Osteoblast (primary cell): ENCODE measurements around the gene LRRC1. TPM values are rescaled to one million over a fixed set of nuclear protein-coding genes. Genes with fewer than 3 reads are reported as not detected.

Source experiments
- DNase-seq: peaks from one replicate; pipeline ENCODE4 v3.0.0; 2011; ENCODE audit warnings: low spot score, mixed read lengths; ENCODE audit not compliant: insufficient read length; ENCODE audit errors: missing footprints
- H2AFZ ChIP-seq: 2 replicates; pipeline ENCODE4 v1.6.0; 2011; ENCODE audit warnings: mild to moderate bottlenecking, low read length
- H3K27ac ChIP-seq: 2 replicates; pipeline ENCODE4 v1.5.1; 2011; ENCODE audit warnings: mild to moderate bottlenecking, low read depth, low read length, moderate library complexity
- H3K27me3 ChIP-seq: 2 replicates; pipeline ENCODE4 v1.6.0; 2012; ENCODE audit warnings: mild to moderate bottlenecking, control low read depth, inconsistent platforms, low read length, moderate library complexity; ENCODE audit not compliant: insufficient read depth
- H3K36me3 ChIP-seq: 2 replicates; pipeline ENCODE4 v1.5.1; 2011; ENCODE audit warnings: mild to moderate bottlenecking, low read length, control low read depth, moderate library complexity; ENCODE audit not compliant: insufficient read depth
- H3K4me1 ChIP-seq: 2 replicates; pipeline ENCODE4 v1.5.1; 2011; ENCODE audit warnings: mild to moderate bottlenecking, low read length, control low read depth, moderate library complexity; ENCODE audit not compliant: insufficient read depth
- H3K4me2 ChIP-seq: 2 replicates; pipeline ENCODE4 v1.6.0; 2011; ENCODE audit warnings: mild to moderate bottlenecking, low read length; ENCODE audit not compliant: insufficient read depth
- H3K4me3 ChIP-seq: fragments of 200-600 bp; sonication (generic); 3 replicates; pipeline ENCODE4 v1.5.1; 2012; ENCODE audit warnings: mild to moderate bottlenecking, low read length, inconsistent platforms; ENCODE audit not compliant: insufficient read depth
- H3K79me2 ChIP-seq: 2 replicates; pipeline ENCODE4 v1.6.0; 2012; ENCODE audit warnings: mild to moderate bottlenecking, low read length, control low read depth, inconsistent platforms; ENCODE audit not compliant: insufficient read depth
- H3K9me3 ChIP-seq: 2 replicates; pipeline ENCODE4 v1.5.1; 2011; ENCODE audit warnings: low read depth, low read length, control low read depth
- H4K20me1 ChIP-seq: 2 replicates; pipeline ENCODE4 v1.6.0; 2012; ENCODE audit warnings: mild to moderate bottlenecking, low read length, control low read depth; ENCODE audit not compliant: insufficient read depth
- total RNA-seq: library from RNA; depleted of rRNA; stranded (reverse); fragments of >200 nt; gene quantifications from 2 replicates; pipeline ENCODE4 v1.2.3, GENCODE V29; 2012
- TF ChIP-seq, protein P1 (sequence below): IDR thresholded peaks from 2 replicates; pipeline ENCODE4 v1.5.1; 2011; ENCODE audit warnings: mild to moderate bottlenecking, low read depth, low read length, moderate library complexity; ENCODE audit errors: extremely low read depth

The LRRC1 gene
- total RNA-seq, 1 donor = 7.2 TPM

DNA sequence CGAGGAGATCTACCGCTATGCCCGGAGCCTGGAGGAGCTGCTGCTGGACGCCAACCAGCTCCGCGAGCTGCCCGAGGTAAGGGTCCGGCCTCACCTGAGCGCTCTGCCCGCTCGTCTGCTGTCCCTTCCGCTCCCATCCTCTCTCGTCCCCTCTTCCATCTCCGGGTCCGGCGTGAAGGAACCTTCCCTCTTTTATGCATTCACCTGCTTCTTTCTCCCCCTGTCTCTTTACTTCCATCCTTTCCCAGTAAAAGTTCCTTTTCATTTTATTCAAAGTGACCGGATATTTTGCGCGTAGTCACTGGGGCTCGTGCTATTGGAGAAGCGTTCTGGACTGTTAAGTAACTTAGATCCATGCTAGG is 516 bp downstream of the LRRC1 start:
- Histone ChIP-seq H4K20me1 (peaks cover 10% of the 10 kb centered on the region), H3K27me3 (peaks cover 23% of the 10 kb centered on the region), H3K27ac (no peak overlapping the region), H2AFZ (peak overlapping the region; percentile 93), H3K4me1 (peaks cover 26% of the 10 kb centered on the region), H3K4me2 (peak overlapping the region; percentile 95), H3K9me3 (no peaks in the 10 kb centered on the region), H3K4me3 (peak overlapping the region; percentile 83), H3K36me3 (no peaks in the 10 kb centered on the region), H3K79me2 (peaks cover 23% of the 10 kb centered on the region)
- DNase-seq = peak; percentile 73
- TF ChIP-seq, protein P1, sequence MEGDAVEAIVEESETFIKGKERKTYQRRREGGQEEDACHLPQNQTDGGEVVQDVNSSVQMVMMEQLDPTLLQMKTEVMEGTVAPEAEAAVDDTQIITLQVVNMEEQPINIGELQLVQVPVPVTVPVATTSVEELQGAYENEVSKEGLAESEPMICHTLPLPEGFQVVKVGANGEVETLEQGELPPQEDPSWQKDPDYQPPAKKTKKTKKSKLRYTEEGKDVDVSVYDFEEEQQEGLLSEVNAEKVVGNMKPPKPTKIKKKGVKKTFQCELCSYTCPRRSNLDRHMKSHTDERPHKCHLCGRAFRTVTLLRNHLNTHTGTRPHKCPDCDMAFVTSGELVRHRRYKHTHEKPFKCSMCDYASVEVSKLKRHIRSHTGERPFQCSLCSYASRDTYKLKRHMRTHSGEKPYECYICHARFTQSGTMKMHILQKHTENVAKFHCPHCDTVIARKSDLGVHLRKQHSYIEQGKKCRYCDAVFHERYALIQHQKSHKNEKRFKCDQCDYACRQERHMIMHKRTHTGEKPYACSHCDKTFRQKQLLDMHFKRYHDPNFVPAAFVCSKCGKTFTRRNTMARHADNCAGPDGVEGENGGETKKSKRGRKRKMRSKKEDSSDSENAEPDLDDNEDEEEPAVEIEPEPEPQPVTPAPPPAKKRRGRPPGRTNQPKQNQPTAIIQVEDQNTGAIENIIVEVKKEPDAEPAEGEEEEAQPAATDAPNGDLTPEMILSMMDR = no peak

DNA sequence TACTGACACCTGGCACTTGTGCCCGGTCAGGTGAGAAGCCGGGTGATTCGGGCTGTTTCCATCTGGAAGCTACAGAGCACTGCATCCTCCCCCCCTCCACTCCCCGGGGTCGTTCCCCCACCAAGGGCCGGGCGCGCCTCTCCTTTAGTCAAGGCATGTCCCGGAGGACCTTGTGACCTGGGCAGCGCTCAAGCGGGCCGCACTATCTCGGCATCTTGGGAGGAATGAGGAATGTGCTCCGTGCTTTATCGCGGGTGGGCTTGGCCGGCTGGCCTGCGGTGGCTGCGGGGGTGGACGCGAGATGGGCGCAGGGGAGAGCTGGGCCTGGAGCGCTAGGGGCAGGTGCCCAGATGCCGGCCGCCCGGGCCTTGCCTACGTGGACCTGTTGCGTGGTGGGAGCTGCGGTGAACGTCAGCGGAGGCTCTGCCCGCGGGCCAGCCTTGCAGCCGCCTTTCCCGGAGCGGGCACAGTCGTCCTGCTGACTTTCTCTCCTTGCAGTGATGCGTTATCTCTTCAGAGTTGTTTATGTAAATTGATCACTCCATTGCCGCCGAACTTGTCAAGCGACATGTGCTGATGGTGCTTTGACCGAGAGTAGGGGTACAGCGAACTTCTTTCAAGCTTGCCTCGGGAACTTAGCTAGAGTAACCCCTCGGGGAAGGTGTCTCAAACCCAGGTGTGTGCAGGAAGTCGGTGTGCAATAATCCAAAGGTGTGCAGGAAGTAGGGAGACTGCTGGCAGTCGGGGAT is 1.1 kb downstream of the LRRC1 start:
- Histone ChIP-seq H3K36me3 (no peaks in the 10 kb centered on the region), H3K27me3 (peaks cover 23% of the 10 kb centered on the region), H3K27ac (no peak overlapping the region), H3K9me3 (no peaks in the 10 kb centered on the region), H3K4me2 (peak overlapping the region; percentile 95), H3K4me3 (peak overlapping the region; percentile 83), H2AFZ (peak overlapping the region; percentile 93), H3K79me2 (peaks cover 23% of the 10 kb centered on the region), H3K4me1 (peaks cover 26% of the 10 kb centered on the region), H4K20me1 (peaks cover 10% of the 10 kb centered on the region)
- DNase-seq = peak; percentile 62
- TF ChIP-seq, protein P1 = no peak

DNA sequence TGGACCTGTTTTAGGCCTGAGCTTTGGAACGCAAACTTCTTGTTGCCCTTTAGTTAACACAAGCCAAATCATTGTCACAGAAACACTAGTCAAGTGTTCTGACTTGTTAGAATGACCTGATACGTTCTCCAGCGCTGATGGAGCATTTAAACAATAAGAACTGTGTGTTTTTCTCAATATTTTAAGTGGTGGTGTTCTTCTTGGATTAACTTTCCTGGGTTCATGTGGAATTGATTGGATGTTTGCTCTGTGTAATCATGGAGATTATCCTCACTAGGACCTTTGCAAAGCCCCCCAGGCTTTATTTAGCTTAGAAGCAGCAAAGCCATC is 1.6 kb downstream of the LRRC1 start:
- Histone ChIP-seq H3K4me3 (peak overlapping the region; percentile 83), H4K20me1 (peaks cover 10% of the 10 kb centered on the region), H3K4me2 (peak overlapping the region; percentile 95), H3K27me3 (peaks cover 23% of the 10 kb centered on the region), H3K27ac (no peak overlapping the region), H3K79me2 (peaks cover 23% of the 10 kb centered on the region), H2AFZ (peak overlapping the region; percentile 93), H3K36me3 (no peaks in the 10 kb centered on the region), H3K4me1 (peaks cover 26% of the 10 kb centered on the region), H3K9me3 (no peaks in the 10 kb centered on the region)
- TF ChIP-seq, protein P1 = no peak
- DNase-seq = no peak

DNA sequence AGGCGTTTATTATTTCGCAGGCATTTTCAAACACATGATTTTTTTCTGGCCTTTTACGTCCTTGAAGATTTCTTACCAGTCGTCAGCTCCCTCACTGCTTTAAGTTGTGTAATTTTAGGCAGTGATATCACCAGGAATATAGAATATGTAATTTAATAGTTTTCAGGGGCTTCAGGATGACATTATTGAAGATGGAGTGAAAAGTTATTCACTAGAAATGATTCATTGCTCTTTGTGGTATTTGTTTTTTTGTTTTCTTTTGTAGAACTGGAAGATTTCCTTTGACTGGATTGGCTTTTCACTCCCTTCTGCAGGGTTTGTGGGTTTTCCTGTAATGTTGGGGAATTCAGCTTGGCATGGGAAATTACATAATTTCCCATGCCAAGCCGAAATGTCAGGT is 2.0 kb downstream of the LRRC1 start:
- H3K27ac ChIP-seq = no peak overlapping the region
- peak overlapping the region; percentile 83 for H3K4me3 ChIP-seq
- H3K4me2 ChIP-seq = peak overlapping the region; percentile 95
- DNase-seq = peak; percentile 80
- TF ChIP-seq, protein P1 = no peak
- peaks cover 10% of the 10 kb centered on the region for H4K20me1 ChIP-seq
- no peaks in the 10 kb centered on the region for H3K9me3 ChIP-seq
- H3K4me1 ChIP-seq = peaks cover 26% of the 10 kb centered on the region
- H2AFZ ChIP-seq = no peak overlapping the region
- peaks cover 24% of the 10 kb centered on the region for H3K79me2 ChIP-seq
- no peaks in the 10 kb centered on the region for H3K36me3 ChIP-seq
- H3K27me3 ChIP-seq = peaks cover 23% of the 10 kb centered on the region
